ENCODE data around the gene WWTR1.

WWTR1 gene

DNA sequence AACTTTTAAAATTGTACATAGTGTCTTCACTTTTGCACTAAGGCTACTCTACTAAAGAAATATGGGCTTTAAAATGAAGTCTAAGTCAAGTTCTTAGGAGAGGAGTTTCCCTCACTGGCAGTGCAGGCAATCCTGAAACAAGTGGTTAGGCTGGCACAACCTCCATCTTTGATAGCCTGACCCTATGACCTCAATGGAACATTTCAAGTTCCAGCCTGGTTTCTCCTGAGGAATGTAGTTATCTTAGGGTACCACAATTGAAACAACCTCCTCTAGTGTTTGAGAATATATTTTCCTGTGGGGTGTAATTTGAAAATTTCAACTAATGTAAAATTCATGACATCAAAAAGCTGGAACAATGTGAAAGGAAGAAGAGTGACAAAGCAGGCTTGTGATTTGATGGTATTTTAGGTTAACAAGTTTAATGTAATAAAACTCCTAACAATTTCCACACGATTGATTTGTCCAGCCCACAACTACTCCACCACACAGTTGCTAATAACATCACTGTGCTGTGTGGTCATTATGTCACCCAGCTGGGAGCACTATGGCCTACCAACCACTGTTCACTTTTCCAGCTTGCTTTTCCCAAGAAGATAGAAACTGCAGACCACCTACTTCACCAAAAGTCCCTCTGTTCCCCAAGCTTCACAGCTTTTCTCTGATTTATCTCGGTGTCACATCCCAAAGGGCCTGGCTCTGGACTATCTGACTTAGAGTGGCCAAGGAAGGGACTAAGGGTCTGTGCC is 1.8 kb downstream of the WWTR1 start:
- no peak for DNase-seq (ENCODE audit: low read depth)

DNA sequence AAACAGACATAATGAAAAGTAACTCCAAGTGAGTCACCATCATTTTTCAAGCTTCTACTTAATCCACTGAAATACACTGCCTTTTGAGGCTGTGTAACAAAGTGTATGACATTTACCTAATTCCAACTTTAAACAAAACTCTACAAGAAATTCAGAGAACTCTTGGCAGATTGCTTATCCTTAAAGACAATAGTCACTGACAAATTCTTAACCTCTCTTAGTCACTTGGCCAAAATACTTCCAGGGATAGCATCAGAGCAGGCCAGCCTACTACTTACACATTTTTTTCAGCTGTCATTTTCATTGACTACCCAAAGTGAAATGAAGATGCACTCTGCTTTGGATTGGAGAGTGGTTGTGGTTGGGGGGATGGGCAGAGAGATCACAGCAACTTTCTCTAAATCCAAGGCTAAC is 3.6 kb downstream of the WWTR1 start:
- no peak for DNase-seq (ENCODE audit: low read depth)

DNA sequence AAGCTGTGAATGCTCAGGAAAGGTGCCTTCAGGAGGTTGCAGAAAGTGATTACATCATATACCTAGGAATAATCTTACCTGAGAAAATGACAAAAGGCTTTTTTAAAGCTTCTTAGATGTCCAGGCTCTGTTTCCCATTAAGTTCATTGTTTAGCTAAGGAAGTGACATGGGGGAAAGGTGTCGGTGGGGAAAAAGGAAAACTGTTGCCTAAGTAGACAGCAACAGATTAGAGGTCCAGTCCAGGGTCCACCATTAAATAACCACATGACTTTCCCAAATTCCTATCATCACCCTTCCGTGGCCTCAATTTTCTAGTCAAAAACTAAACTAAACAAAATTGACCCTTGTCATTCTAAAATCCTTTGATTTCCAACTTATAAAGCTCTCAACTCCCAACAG is 4.3 kb downstream of the WWTR1 start:
- no peak for DNase-seq (ENCODE audit: low read depth)

DNA sequence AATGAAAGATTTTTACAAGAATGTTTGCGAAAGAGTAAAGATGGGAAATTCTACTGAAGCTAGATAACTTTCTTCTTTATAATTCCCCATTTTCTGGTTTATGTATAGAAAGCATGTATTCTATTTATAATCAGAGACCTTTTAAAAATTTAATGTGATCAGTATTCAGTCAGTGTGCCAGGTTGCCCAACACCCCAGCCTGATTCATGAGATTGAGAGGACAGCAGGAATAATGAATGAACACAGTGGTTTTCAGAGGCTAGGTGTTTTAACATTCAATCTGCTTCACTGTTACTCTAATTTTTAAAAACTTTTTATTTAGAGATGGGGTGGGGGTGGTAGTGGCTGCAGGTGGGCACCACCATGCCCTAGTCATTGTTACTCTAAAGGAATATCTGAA is 4.7 kb downstream of the WWTR1 start:
- no peak for DNase-seq (ENCODE audit: low read depth)

DNA sequence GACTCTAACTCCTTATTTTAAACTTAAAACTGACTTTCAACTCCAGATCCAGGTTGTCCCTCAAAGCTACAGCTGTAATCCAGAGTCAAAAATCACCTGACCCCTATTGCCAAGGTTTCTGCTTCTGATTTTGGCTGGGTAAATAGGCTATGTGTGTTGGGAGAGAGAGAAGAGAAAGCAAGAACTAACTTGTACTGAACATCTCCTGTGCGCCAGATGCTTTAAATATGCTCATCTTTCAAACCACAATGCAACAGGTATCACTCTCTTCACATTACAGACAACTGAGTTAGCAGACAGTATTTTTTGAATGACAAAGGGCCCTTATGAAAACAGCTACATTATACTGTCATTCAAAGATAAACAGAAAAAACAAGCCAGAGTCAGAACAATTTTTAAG is 7.0 kb downstream of the WWTR1 start:
- DNase-seq (ENCODE audit: low read depth) = no peak

DNA sequence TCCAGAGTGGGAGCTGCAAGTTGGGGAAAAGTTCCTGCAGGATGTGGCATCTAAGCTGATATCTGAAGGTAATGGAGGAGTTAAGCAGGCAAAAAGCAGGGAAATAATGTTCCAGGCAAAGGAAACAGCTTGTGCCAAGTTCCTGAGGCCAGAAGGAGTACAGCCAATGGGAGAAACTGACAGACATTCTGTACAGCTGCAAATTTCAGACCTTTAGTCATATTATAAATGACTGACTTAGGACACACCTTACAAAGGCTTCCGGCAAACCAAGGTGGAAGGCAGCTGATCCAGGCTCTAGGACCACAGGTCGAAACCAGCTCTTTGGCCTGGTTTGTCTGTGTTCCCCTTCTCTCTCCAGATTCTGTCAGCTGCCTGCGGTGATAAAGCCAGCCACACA is 9.3 kb downstream of the WWTR1 start:
- no peak for DNase-seq (ENCODE audit: low read depth)

DNA sequence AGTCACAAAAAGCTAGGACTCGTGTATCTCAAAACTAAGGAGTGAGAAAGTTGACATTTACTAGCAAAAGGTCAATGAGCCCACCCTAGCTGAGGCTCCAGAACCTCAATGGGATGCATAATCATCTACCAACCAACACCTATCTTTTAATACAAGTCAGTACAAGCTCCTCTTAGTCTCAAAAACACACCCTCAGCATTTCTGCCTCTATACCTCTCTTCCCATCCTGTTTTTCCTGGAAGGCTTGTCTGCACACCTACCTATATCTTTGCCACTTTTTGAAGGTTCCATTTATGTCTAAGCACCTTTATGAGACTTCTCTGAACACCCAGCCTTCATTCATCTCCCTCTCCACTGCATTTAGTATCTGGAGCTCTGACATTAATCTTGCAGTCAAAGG is 10.0 kb downstream of the WWTR1 start:
- DNase-seq (ENCODE audit: low read depth) = no peak

DNA sequence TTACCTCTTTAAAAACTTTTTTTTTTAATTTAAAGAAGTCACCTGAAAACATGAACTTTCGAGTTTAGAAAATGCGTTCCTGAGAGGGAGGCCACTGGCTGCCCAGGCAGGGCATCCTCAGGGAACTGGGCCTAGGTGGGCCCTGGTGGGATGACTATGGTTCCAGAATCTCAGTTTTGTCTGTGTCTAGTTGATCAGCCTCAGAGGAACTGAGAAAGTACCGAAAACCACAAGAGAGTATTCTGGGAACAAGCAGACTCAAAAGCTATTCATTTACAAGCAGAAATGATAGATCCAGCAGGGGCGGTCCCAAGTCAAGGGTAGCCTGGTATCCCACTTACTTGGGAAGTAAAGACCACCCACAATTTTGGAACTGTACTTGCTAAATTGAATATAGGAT is 10.5 kb downstream of the WWTR1 start:
- DNase-seq (ENCODE audit: low read depth) = no peak

DNA sequence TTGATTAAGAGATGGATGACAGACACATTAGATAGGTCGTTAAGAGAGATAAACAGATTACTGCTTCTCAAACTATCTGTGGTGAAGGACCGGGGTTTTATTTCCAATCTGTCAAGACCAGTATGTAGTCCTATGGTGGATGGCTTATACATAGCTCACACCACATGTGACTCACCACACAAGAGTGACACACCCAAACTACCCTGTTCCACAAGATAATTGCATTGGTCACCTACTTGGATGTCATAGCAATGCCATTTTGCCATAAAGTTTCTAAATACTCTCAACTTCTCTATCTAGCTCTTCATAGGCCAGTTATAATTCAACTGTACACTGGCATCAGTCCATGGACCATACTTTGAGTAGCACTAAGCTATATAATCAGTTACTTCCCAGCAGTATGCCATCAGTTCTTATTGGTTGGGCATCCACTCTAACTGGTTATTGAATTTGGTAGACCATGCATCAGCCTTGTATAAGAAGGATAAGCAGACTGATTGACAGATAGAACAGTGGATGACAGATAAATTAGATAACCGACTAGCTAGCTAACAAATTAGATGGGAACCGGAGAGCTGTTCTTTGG is 11.6 kb downstream of the WWTR1 start:
- no peak for DNase-seq (ENCODE audit: low read depth)

DNA sequence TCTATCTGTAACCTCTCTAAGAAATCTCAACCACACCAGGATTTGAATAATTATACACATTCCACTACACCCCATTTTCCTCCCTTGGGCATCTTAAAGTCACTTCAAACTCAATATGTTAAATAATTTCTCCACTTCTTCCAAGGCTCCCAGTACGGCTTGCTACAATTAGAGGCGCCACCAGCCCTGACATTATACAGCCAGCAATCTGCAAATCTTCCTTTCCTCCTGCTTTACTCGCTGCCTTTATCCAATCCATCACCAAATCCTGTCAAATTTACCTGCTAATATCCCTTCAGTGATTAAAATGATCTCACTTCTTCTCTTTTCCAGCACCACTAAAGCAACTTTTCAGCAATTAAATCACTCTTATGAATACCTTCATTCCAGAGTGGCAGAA is 13.9 kb downstream of the WWTR1 start:
- no peak for DNase-seq (ENCODE audit: low read depth)

DNA sequence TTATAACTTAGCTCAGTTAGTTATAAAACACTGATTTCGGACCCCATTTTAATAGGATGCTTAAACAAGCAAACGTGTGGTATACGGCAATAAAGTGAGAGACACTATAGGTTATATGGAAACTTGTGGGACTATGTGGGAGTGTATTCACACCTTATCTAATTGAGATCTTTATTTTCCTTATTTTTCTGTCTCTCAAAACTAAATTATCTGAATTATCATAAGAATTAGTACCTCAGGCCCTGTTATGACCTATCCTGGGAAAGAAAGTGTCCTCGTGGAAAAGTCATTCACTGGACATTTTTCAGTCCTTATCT is 14.4 kb downstream of the WWTR1 start:
- no peak for DNase-seq (ENCODE audit: low read depth)

DNA sequence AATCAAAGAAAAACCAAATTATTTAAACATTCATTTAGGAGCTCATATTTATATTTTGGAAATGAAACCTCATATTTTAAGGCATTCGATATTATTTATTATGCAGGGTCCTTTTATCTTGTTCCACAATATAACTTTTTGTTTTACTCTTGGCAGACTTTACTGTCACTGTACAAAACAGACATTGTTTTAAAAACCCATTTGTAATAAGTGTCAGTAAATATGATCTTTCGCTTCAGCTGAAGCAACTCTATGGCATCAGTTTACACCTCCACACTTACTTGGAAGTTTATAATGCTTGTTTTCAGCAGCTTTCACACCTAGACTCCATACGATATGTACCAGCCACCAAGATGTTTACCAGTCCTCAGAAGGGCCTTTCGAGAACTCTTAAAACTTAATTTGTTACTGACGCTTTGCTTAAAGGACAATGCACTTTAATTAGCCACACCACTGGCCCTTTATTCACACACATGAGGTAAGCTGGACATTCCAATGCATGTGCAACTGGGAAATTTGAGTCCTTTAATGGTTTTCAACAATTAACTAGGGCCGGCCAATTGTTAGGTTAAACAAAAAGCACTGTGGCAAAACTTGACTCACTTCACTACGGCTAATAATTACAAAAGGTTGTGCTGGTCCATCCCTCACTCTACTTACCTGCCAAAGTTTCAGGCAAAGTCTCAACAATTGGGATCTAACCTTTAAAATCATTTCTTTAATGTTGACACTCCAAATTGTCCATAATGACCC is 16.7 kb downstream of the WWTR1 start:
- no peak for DNase-seq (ENCODE audit: low read depth)

DNA sequence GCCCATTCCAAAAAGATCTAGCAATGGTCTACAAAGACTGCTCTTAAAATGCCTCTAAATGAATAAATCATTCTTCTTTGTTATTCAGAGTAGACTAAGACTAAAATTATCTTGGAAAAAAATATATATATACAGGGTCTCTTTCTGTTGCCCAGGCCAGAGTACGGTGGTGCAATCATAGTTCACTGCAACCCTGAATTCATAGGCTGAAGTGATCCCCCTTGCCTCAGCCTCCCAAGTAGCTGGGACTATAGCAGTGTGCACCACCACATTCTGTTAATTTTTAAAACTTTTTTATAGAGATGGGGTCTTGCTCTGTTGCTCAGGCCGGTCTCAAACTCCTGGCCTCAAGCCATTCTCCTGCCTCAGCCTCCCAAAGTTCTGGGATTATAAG is 18.7 kb downstream of the WWTR1 start:
- DNase-seq (ENCODE audit: low read depth) = no peak

DNA sequence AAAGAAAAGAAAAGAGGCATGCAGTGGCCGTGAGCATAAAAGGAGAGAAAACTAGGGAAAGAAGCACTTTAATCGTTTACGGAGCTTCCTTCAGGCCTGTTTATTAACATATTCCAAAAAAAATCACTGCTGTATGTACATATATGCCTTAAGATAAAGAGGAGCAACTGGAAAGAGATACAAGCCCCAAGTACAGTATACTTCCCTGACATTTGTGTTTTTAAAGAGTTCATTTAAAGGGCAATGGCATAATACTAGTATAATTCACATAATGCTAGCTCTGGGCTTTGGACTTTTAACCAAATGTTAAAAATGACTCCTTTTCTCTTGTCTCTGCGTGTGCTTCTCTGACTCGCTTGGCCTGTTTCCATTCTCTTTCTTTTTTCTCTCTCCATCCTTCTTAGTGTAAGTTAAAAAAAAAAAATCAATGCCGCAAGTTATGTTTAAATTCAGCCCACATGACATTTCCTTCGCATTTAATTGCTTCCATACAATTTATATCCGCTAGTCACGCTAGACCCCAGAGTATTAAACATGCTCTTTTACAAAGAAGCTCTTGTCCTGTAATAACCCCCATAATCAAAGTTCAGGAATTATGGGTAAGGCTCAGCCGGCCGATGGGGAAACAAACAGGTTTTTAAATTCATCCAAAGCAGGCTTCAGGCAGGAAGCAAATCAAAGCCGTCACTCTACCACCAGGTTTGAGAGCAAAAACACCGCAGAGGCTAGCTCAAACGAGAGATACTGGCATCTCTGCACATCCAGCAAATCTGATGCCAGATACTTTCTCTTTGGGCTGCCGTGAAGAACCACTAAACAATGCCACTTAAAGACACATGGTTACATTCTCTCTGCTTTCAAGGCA is 19.4 kb downstream of the WWTR1 start:
- DNase-seq (ENCODE audit: low read depth) = no peak

DNA sequence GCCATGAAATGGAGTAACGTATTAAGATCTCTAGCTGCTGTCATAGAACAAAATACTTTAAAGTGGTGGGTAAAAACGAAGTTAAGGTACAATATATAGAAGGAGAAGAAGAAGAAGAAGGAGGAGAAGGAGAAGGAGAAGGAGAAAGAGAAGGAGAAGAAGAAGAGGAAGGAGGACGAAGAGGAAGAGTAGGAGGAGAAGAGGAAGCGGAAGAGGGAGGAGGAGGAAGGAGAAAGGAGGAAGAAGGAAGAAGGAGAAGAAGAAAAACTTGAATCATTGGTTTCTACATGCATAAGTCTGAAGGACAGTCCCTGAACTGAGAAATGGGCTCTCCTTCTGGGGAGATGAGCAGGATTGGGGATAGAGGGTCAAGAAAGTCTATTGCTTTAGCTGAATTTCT is 22.4 kb downstream of the WWTR1 start:
- no peak for DNase-seq (ENCODE audit: low read depth)

DNA sequence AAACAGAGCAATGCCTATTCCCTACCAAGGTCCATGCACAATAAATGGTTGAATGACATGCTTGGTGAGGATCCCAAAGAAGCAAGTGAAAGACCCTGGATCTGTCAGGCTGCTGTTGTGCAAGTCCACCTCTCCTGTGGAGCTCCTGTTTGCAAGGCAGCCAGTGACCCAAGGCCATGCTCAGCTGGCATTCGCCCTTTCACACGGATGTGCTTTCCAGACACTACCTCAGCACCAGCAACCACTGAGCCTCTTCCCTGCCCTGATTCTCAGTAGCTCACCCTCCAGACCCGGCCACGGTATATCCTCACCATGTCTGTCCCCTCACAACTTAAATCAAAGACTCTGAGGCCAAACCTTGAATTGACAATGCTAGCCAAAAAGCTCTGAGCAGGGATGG is 23.3 kb downstream of the WWTR1 start:
- no peak for DNase-seq (ENCODE audit: low read depth)

DNA sequence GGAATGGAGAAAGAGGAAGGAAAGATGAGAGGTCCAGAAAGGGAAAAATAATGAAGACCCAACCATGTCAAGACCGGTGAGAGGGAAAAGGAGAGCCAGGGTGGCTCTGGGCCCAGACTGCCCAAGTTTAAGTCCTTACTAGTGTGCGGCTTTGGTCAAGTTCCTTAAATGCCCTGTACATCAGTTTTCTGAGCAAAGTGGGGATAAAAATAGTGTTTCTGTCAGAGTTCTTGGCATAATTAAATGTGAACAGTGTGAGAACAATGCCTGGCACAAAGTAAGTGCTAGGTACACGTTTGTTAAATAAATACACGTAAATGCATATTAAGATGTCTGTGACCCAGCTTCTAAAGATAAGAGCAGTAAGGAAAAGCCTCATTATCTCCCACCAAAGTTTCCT is 23.8 kb downstream of the WWTR1 start:
- DNase-seq (ENCODE audit: low read depth) = no peak

DNA sequence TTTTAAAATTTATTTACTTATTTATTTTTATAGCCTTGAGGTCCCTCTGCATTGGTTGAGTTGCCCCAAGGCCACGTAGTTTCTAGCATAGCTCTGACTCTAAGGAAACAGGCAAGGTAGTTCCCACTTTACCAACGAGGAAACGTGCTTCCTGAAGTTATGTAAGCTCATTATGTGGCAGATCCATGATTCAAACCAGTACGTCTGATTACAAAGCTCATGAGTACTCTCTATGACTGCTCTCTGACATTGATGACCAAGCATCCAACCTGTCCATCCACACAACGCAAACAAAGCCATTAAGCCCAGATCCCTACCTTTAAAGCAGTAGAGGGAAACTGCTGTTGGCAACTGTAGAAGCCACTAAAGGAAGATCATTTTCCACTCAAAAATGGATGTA is 25.6 kb downstream of the WWTR1 start:
- DNase-seq (ENCODE audit: low read depth) = no peak

DNA sequence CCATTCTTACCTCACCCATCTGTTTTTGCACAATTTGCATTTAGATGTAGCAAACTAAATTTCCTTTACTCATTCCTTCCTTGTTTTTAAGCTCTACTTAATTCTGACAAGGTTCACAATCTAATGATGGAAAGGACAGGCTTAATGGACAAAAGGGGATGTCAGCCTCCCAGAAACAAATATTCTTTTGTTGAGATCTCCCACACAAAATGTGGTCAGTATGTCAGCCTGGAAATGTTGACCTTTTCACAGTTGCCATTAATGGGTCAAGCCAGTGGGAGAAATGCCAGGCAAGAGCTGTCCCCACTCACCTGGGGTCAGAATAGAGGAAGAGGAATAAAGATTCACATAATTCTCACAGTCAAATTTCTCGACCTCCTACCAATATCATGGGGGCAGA is 27.0 kb downstream of the WWTR1 start:
- DNase-seq (ENCODE audit: low read depth) = no peak

DNA sequence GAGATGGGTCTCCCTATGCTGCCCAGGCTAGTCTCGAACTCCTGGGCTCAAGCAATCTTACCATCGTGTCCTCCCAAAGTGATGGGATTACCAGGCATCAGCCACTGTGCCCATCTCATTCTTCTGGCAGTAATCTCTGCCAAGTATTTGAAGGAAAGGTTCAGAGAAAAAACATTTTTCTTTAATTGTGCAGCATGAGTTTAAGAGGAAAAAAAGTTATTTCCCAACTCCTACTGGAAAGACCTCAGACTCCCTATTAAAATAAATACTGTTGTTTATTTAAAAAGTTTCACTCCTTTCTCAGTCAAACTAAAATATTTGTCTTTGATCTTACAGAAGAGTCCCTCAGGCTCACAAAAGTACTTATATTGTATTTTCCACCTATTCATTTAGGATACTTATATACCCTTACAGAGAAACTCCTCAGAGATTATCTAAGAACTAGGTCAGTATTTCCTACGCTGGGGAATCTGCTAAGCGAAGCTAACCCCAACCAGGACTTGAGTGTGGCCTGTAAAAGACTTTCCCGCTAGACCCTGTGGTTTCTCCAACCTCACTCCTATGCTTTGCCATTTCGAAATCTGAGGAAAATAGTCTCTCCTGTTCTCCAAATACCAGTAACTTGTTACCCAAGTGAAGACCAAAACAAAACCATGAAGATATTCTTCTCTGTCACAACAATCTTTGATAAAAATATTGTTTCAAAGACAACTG is 28.7 kb downstream of the WWTR1 start:
- no peak for DNase-seq (ENCODE audit: low read depth)

DNA sequence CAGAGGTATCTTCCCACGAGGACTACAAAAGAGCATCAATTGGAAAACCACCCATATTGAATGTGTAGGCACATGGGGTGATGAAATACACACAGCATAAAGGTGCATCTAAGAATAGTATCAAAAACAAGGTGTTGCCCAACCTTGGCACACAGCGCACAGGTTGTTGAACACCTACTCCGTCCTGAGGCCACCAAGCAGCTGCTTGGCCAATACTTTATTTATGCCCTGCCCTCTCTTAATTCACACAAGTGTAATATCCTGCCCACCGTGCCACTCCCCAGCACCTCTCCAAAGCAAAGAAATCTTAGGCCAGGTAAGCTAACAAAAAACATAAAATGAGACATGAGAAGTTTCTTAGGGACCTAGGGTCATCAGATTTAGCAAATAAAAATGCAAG is 31.2 kb downstream of the WWTR1 start:
- DNase-seq (ENCODE audit: low read depth) = no peak

DNA sequence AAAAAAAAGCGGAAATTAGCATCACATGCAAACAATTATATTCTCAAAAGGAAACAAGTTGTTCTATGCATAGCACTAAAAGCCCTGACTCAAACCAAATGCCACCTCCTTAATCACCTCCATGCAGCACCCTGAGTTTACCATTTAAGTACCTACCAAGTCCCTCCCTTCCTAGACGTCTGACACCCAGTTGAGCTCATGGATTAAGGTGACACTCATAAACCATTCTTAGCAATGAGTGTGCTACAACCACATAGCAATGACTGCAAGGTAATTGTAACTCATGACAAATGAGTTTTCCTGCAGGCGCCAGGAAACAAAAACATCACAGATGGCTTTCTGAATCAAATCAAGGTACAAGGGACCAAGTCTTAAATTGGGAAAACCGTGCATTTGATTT is 32.0 kb downstream of the WWTR1 start:
- DNase-seq (ENCODE audit: low read depth) = no peak
